AG09309 (cell line): Measurements from ENCODE around the gene EXOSC10.
"Not testable (repeated sequence)": the region's sequence is repeated elsewhere in the genome, so short reads cannot be mapped to it uniquely, and the experiment has no call there.

Experiments used
- DNase-seq: peaks from one replicate; pipeline ENCODE4 v3.0.0-alpha.2; 2010; ENCODE audit warnings: low read depth
- H3K4me3 ChIP-seq: 2 replicates; pipeline ENCODE4 v1.5.1; 2011; ENCODE audit warnings: mild to moderate bottlenecking, low read depth, low read length, moderate library complexity; ENCODE audit not compliant: control insufficient read depth
- CTCF ChIP-seq: IDR thresholded peaks from 2 replicates; pipeline ENCODE4 v1.5.1; 2011; ENCODE audit warnings: mild to moderate bottlenecking, low read depth, low read length, inconsistent platforms; ENCODE audit not compliant: insufficient read depth, control insufficient read depth; ENCODE audit errors: missing control alignments

Gene EXOSC10

DNA sequence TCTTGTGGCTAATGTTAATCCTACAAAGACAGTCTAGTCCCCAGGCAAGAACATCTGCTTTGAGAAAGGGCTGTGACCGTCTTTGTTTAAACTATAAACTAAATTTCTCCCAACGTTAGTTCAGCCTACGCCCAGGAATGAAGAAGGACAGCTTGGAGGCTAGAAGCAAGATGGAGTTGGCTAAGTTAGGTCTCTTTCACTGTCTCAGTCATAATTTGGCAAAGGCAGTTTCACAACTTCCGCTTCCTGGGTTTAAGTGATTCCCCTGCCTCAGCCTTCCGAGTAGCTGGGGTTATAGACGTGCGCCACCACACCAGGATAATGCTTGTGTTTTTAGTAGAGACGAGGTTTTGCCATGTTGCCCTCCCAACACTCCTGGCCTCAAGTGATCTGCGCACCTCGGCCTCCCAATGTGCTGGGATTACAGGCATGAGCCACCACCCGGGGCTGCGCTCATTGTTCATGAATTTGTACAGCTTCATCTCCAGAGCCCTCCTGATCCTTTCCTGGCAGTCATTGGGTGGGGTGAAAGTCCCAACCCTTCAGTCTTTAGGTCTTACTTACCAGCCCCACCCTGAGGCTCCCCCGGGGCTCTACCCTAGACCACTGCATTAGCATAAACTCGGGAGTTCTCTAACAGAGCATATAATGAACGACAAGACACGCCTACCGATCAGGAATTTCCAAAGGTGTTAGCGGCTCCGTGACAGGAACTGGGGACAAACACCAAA lies 47.7 kb downstream of the EXOSC10 start:
- DNase-seq: no peak
- TF ChIP-seq CTCF: no peak
- H3K4me3 ChIP-seq: no peak overlapping the region

- H3K4me3 ChIP-seq, DNase-seq: not testable (repeated sequence)
These were observed 48.5 kb downstream of the EXOSC10 start for GRCh38 chr1:11051121-11051520.

DNA sequence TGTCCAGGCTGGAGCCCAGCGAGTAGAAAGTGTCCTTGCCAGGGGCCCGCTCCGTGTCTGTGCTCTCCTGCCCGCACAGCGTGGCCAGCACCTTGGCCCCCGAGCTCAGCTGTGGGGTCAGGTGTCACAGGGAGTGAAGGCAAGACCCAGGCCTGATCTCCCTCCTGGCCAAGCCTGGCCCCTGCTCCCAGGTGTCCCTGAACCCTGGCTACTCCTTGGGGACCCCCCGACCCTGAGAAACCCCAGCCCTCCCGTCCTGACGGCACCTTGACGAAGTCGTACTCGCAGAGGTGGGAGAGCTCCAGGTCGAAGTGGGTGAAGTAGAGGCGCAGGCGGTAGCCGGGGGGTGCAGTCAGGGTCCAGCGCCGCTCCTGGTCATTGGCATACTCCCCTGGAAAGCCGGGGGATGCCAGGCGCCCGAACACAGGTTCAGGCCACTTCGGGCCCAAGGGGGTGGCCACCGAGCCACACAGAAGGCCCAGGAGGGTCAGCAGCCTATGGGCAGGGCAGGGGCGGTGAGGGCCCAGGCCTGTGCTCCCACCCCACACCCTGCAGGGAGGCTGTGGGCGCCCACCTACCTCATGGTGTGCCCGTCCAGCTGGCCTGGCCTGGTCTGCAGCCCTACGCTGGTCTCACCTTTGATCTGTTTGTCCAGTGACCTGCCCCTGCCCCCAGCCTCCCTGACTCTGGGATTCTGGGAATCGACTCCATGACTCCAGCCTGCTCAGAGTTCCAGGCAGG lies 52.9 kb downstream of the EXOSC10 start, which contains the start of gene MASP2:
MASP2 (minus strand) TSS at position 615 of the 741 bp plus-strand sequence; CDS start at position 583, 32 bp downstream.
- no peak for DNase-seq
- TF ChIP-seq CTCF: no peak
- H3K4me3 ChIP-seq: no peak within 1 kb of the TSS

DNA sequence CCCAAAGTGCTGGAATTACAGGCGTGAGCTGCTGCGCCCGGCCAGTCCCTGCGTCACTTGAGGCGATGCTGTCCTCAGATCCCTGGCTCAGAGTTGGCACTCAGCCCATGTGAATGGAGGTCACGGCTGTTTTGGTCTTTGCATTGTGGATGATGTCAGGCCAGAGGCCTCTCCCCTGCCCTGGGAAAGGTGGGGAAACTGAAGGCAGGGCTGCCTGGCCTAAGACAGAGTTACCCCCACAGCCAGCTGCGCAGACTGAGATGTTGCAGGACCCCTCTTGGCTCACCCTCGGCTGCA lies 53.5 kb downstream of the EXOSC10 start:
- TF ChIP-seq CTCF: no peak
- no peak for DNase-seq

GRCh38 chr1:11045428-11046269 lies 54.0 kb downstream of the EXOSC10 start:
- DNase-seq: no peak
- no peak for TF ChIP-seq CTCF
- no peak overlapping the region for H3K4me3 ChIP-seq

More for the DNA sequence above, 53.5 kb downstream of the EXOSC10 start:
- no peak overlapping the region for H3K4me3 ChIP-seq

DNA sequence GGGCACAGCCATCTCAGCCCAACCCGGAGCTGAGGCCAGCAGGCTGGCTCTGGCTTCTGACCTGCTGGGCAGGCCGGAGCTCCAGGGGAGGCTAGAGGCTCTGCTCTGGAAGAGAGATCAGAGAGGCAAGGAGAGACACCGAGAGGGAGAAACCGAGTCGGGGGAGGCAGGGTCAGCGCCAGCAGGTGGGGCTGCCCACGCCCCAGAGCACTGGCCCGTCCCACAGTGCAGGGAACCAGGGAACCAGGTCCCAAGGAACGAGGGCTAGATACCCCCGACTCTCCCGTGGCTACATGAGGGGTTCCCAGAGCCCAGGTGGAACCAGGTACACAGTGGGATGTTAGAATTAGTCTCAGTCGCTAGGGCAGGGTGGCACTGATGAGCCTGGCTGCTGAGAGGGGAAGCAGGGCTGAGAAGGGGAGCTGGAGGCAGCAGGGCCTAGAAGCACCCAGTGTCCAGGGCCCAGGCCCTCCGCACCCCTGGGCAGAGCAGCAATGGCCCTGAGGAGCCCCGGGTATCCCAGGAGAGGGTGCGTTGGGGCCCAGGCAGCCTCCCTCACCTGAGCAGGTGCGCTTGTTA lies 54.7 kb downstream of the EXOSC10 start:
- no peak for DNase-seq
- TF ChIP-seq CTCF: no peak
- H3K4me3 ChIP-seq: no peak overlapping the region
